KMS-11 (cell line): ENCODE measurements around the gene CPNE1.

Source experiments
- H2AFZ ChIP-seq: fragments of 200-600 bp; sonication (generic); 2 replicates; pipeline ENCODE4 v1.6.1; 2016; ENCODE audit warnings: antibody characterized with exemption, mixed run types, low read depth
- H3K27ac ChIP-seq: fragments of 200-600 bp; sonication (generic); 2 replicates; pipeline ENCODE4 v1.6.1; 2016; ENCODE audit warnings: mild to moderate bottlenecking, mixed run types
- H3K27me3 ChIP-seq: fragments of 200-600 bp; sonication (generic); 2 replicates; pipeline ENCODE4 v1.6.1; 2017; ENCODE audit warnings: mild to moderate bottlenecking, low read depth, mixed run types, moderate library complexity; ENCODE audit not compliant: insufficient read depth
- H3K36me3 ChIP-seq: fragments of 200-600 bp; sonication (generic); 2 replicates; pipeline ENCODE4 v1.6.1; 2017; ENCODE audit warnings: mild to moderate bottlenecking, mixed run types; ENCODE audit not compliant: insufficient read depth
- H3K4me1 ChIP-seq: fragments of 200-600 bp; sonication (generic); 2 replicates; pipeline ENCODE4 v1.6.1; 2016; ENCODE audit warnings: mild to moderate bottlenecking, low read depth, mixed run types; ENCODE audit not compliant: poor library complexity, severe bottlenecking
- H3K4me2 ChIP-seq: fragments of 200-600 bp; sonication (generic); 2 replicates; pipeline ENCODE4 v1.7.0; 2016; ENCODE audit warnings: mild to moderate bottlenecking, mixed run types
- H3K4me3 ChIP-seq: fragments of 200-600 bp; sonication (generic); IDR thresholded peaks from 2 replicates; pipeline ENCODE4 v1.6.1; 2017; ENCODE audit warnings: low read depth, low read length, mixed read lengths; ENCODE audit not compliant: insufficient read depth
- H3K79me2 ChIP-seq: fragments of 200-600 bp; sonication (generic); 2 replicates; pipeline ENCODE4 v1.6.1; 2016; ENCODE audit warnings: low read depth, mixed run types; ENCODE audit not compliant: insufficient read depth
- H3K9ac ChIP-seq: fragments of 200-600 bp; sonication (generic); 2 replicates; pipeline ENCODE4 v1.6.1; 2016; ENCODE audit warnings: mild to moderate bottlenecking, mixed run types
- H4K20me1 ChIP-seq: fragments of 200-600 bp; sonication (generic); 2 replicates; pipeline ENCODE4 v1.6.1; 2016; ENCODE audit warnings: mild to moderate bottlenecking, mixed run types; ENCODE audit not compliant: insufficient read depth
- TF ChIP-seq, protein P1 (sequence below): fragments of 200-600 bp; sonication (generic); conservative IDR thresholded peaks from 2 replicates; pipeline ENCODE4 v1.6.1; 2017; ENCODE audit warnings: low read depth, mild to moderate bottlenecking, antibody characterized with exemption, low read length, moderate library complexity, mixed read lengths

The CPNE1 gene

DNA sequence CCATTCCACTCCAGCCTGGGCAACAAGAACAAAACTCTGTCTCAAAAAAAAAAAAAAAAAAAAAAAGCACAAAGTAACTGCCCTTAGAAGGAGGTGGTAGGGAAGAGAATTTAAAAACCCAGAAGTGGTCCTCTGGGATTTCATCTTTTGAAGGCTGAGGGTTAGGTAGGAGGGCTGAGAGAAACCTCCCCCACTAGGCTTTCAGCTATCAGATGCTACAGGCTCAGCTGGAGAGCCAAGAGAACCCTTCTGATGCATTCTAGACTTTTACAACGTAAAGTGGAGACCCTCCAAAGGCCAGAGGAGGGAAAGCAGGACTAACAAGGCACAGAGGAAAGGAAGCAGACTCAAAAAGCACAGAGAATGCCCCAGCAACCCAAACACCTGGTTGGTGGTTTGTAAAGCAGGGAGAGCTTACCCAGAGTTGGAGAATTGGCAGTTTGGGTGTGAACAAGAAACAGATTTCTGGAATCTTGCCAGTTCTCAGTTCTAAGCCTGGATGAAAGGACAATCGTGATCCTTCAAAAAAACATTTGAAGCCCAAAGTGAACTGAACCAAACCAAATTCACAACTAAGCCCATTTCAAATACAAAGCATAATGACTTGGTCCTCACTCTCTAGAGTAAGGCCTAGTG, 72.2 kb downstream of the CPNE1 start:
- H3K4me1 ChIP-seq = peaks cover 44% of the 10 kb centered on the region
- no peak overlapping the region for H3K4me3 ChIP-seq
- H3K36me3 ChIP-seq = no peaks in the 10 kb centered on the region
- peak overlapping the region; percentile 36 for H2AFZ ChIP-seq
- TF ChIP-seq, protein P1, sequence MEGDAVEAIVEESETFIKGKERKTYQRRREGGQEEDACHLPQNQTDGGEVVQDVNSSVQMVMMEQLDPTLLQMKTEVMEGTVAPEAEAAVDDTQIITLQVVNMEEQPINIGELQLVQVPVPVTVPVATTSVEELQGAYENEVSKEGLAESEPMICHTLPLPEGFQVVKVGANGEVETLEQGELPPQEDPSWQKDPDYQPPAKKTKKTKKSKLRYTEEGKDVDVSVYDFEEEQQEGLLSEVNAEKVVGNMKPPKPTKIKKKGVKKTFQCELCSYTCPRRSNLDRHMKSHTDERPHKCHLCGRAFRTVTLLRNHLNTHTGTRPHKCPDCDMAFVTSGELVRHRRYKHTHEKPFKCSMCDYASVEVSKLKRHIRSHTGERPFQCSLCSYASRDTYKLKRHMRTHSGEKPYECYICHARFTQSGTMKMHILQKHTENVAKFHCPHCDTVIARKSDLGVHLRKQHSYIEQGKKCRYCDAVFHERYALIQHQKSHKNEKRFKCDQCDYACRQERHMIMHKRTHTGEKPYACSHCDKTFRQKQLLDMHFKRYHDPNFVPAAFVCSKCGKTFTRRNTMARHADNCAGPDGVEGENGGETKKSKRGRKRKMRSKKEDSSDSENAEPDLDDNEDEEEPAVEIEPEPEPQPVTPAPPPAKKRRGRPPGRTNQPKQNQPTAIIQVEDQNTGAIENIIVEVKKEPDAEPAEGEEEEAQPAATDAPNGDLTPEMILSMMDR = no peak
- H4K20me1 ChIP-seq = no peaks in the 10 kb centered on the region
- H3K27ac ChIP-seq = peak overlapping the region; percentile 52
- H3K4me2 ChIP-seq = peak overlapping the region; percentile 61
- no peak overlapping the region; the same call in 1 of the 2 replicates for H3K9ac ChIP-seq
- no peaks in the 10 kb centered on the region for H3K27me3 ChIP-seq
- H3K79me2 ChIP-seq = no peaks in the 10 kb centered on the region

DNA sequence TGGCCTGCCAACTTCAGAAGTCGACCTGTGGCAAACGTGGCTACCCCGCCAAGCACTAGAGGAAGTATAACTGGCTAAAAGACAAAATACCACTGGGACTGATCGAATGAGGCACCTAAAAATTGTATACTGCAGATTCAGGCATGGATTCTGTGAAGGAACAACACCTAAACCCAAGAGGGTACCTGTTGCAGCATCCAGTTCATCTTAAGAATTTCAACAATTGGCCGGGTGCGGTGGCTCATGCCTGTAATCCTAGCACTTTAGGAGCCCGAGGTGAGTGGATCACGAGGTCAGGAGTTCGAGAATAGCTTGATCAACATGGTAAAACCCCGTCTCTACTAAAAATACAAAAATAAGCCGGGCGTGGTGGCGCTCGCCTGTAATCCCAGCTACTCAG, 76.3 kb downstream of the CPNE1 start:
- Histone ChIP-seq H4K20me1 (no peaks in the 10 kb centered on the region), H3K4me3 (no peak overlapping the region)

DNA sequence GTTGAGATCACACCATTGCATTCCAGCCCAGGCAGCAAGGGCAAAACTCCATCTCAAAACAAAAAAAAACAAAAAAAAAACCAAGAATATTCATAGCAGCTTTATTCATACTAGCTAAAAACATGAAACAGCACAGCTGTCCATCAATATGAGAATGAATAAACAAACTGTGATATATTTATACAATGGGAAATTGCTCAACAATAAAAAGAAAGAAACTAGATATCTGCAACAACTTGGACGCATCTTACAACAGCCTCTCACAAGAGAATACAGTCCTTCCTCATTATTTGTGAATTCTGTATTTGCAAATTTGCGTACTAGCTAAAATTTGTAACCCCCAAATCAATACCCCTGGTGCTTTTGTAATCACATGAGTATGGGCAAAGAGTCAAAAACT, 77.3 kb downstream of the CPNE1 start:
- Histone ChIP-seq H3K4me3 (no peak overlapping the region), H3K36me3 (no peaks in the 10 kb centered on the region), H3K79me2 (no peaks in the 10 kb centered on the region), H3K9ac (no peak overlapping the region), H4K20me1 (no peaks in the 10 kb centered on the region), H3K4me1 (peaks cover 23% of the 10 kb centered on the region), H3K27me3 (no peaks in the 10 kb centered on the region), H3K4me2 (no peak overlapping the region), H3K27ac (no peak overlapping the region), H2AFZ (no peak overlapping the region)
- TF ChIP-seq, protein P1 = no peak

More for the DNA sequence above, 76.3 kb downstream of the CPNE1 start:
- Histone ChIP-seq H2AFZ (no peak overlapping the region), H3K27me3 (no peaks in the 10 kb centered on the region), H3K4me1 (peaks cover 33% of the 10 kb centered on the region), H3K79me2 (no peaks in the 10 kb centered on the region), H3K9ac (no peak overlapping the region), H3K36me3 (no peaks in the 10 kb centered on the region), H3K27ac (no peak overlapping the region), H3K4me2 (no peak overlapping the region)
- TF ChIP-seq, protein P1 = no peak

DNA sequence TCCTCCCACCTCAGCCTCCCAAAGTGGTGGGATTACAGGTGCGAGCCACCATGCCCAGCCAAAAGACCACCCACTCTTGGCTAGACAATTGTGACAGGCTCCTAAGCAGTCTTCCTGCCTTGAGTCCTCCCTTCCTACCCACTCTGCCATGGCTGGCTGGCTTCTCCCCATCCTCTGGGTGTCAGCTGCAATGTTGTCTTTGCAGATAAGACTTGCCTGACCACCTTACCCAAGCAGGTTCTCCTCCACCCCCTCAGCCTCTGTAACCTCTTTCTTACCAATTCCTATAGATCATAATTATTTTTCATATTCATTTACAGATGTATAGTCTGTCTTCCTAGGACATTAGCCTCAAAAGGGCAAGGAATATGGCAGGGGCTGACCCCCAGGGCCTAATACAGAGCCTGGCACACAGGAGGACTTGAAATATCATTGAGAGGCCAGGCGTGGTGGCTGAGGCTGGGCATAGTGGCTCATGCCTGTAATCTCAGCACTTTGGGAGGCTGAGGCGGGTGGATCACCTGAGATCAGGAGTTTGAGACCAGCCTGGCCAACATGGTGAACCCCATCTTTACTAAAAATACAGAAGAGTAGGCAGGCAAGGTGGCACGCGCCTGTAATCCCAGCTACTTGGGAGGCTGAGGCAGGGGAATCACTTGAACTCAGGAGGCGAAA, 77.8 kb downstream of the CPNE1 start:
- Histone ChIP-seq H3K27ac (no peak overlapping the region), H3K79me2 (no peaks in the 10 kb centered on the region), H3K36me3 (no peaks in the 10 kb centered on the region), H3K9ac (no peak overlapping the region), H2AFZ (no peak overlapping the region), H4K20me1 (no peaks in the 10 kb centered on the region), H3K4me1 (peaks cover 18% of the 10 kb centered on the region), H3K4me2 (no peak overlapping the region), H3K4me3 (no peak overlapping the region), H3K27me3 (no peaks in the 10 kb centered on the region)
- TF ChIP-seq, protein P1 = no peak
